NCI-H1694 treated with DMSO at 0.1 percent for 48 hours (cell line): ENCODE data around the gene STX1A.
"Not testable (repeated sequence)": the region's sequence is repeated elsewhere in the genome, so short reads cannot be mapped to it uniquely, and the experiment has no call there.

Source experiments
- DNase-seq: peaks from one replicate; lab custom pipeline; 2025; lab: John Stamatoyannopoulos, UW

STX1A gene

GRCh38 chr7:73683056-73683787, 36.2 kb downstream of the STX1A start, which contains the start of the genes BUD23 and DNAJC30:
BUD23 (plus strand) TSS chr7:73683597; CDS start chr7:73683626, 29 bp downstream.
DNAJC30 (minus strand) TSS chr7:73683453; CDS start chr7:73683423, 30 bp downstream.
- peak; percentile 89 for DNase-seq

DNA sequence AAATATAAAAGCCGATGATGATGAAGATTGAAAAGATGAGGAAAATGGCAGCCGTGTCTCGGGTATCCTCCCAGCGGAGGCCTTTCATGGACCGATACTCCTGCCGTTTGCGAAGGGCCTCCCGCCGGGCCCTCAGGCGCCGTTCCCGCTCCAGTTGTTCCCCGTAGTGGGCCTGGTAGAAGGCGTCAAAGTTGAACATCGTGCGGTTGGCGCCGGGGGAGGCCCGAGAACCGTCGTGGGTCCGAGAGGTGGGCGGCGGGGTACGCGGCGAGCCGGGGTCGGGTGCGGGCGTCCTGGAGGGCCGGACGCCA, 36.8 kb downstream of the STX1A start:
- no peak for DNase-seq

DNA sequence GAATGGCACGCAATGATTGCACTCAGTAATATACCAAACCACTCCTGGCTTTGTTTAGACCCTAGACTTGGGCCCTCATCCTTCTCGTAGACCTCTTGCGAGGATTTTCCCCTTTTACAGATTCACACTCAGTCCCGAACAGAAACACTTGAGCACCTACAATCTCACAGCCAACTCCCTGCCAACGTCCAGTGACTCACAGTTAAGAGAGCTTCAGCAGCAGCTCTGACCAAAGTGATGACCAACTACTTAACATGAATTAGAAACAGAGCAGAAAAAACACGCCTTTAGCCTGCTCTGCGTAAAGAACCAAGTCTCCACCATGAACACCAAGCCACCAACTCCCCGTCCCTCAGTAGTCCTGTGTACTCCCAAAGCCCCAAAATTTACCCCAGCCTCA, 38.4 kb downstream of the STX1A start:
- no peak for DNase-seq

- no peak for DNase-seq
Measured at GRCh38 chr7:73680501-73680900, 39.0 kb downstream of the STX1A start.

DNA sequence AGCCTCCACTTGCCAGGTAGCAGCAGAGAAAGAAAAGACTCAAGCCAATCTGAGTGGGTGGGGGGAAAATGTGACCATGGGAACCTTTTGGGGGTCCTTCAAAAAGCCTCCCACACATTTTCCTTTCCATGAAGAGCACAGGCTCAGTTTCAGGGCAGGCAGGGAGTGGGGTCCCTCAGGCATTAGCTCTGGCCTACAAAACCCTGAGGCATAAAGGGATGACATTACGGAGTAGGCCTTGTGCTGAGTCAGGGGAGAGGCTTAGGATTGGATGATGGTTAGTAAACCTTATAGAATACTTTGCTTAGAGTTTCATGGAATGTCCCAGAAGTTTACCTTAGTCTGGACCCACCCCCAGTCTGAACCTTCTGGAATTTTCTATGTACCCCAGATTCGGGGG, 39.8 kb downstream of the STX1A start:
- no peak for DNase-seq

- DNase-seq = no peak
Measured at GRCh38 chr7:73678862-73679261, 40.6 kb downstream of the STX1A start.

DNA sequence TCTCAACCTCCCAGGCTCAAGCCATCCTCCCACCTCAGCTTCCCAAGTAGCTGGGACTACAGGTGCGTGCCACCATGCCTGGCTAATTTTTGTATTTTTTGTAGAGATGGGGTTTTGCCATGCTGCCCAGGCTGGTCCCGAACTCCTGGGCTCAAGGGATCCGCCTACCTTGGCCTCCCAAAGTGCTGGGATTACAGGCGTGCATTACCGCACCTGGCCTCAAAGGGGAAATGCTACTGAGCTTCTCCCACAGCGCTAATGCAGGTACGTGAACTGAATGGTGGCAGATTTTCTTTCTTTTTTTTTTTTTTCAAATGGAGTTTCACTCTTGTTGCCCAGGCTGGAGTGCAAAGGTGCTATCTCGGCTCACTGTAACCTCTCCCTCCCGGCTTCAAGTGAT, 43.4 kb downstream of the STX1A start:
- DNase-seq = not testable (repeated sequence)

- no peak for DNase-seq
Measured at GRCh38 chr7:73674468-73675124, 44.9 kb downstream of the STX1A start.

DNA sequence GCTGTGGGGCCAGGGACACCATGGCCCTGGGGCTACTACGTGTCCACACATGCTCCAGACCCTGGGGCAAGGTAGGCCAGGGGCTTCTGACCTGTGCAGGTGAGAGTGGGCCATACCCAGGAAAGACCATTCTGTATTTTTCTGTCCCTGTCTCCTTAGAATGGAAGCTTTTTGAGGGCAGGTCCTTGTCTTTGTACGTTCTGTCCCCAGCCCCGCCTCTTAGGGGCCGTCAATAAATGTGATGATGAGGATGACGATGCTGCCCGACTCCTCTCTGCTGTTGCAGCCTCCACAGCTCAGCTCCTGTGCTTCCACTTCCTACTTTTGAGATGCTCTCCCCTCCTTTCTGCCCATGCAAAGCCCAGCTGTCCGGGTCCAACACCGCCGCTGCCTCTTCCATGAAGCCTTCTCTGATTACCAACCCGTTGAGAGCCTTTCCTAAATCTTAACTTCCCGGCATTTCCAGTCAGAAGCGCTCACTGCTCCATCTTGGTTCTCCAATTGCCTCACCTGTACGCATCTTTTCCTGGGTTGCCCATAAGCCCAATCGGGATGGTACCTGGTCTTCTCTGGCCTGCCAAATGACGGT, 47.5 kb downstream of the STX1A start:
- no peak for DNase-seq

DNA sequence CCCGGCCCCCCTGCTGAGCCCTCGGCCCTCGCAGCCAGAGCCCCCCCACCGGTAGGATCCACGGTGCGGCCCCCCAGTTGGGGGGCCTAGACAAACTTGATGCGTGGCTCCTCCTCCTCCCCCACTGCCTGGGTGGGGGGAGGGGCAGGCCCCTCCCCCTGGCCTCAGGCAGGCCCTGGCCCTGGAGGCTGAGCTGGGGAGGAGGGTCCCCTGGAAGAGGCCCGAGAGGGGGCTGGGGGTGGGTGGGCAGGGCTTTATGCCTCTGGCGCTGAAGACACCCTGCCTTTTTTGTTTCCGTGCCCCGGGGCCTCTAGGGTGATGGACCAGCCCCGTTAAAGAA, 48.2 kb downstream of the STX1A start:
- DNase-seq = no peak

DNA sequence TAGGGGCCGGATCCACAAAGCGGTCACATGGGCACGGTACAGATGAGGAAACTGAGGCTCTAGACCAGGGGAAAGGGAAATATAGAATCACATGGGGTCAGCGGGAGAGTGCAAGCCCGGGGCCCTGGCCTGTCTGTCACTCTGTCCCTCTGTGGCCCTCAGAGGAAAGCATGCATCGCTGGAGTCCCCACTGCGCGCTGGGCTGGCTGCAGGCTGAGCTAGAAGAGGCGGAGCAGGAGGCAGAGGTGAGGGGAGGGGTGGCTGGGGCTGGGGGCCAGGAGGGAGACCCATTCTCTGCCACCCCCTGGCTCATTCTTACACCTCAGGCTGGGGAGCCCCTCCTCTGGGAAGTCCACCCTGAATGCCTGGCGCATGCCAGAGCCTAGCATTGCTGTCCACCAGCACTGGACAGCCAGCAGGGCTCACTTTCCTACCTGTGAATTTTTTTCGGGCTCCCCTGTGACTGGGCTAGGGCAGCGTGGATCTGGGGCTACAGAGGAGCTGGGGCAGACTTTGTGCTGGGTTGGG, 49.5 kb downstream of the STX1A start:
- no peak for DNase-seq

- DNase-seq = no peak
Measured at GRCh38 chr7:73669288-73669701, 50.2 kb downstream of the STX1A start.

DNA sequence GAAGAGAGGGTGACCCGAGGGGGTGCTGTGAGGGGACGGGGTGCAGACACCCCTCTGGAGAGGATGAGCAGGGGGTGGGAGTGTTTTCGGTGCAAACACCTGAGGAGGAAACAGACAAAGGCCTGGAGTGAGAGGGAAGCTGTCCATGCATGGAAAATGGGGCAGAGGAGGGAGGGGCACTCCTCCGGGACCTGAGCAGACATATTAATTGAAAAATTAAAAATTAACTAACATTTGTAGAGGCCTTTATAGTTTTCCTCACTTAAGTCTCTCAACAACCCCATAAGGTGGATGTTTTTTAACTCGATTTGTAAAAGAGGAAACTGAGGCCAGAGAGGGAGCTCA, 50.6 kb downstream of the STX1A start:
- DNase-seq = peak; percentile 42

DNA sequence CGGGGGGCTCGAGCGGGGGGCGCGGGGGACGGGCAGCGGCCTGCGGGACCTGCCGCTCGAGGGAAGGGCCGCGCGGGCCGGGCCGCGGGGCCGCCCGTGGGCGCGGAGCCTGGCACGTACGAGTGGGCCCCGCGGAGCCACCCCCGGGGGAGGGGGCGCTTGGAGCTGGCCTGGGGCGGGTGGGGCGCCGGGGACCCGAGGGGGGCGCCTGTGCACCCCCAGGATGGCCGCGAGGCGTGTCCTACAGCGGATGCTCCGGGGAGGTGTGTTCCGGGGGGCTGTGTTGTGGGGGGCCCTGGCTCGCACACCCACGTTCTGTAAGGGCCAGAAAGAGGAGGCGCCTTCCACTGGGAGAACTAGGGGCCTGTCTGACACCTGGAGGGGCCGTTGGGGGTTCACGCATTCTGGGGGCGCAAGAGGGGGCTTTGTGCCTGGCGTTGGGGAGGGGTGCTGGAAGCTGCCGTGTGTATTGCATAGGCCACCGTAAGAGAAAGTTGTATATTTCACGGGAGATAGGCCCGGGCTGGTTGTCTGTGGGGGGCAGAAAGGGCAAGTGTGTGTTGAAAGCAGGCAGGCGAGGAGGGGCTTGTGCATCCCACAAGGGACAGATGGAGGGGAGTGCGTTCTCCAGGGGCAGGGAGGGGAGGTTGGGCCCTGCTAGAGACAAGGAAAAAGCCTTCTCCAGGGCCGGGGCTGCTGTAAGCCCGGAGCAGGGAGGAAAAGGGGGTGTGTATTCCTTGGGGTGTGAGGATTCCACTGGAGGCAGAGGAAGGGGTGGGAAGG, 51.2 kb downstream of the STX1A start:
- peak; percentile 75 for DNase-seq

GRCh38 chr7:73667344-73668102, 51.9 kb downstream of the STX1A start, which contains the start of gene VPS37D:
VPS37D (plus strand) TSS chr7:73667831; CDS start chr7:73667959, 128 bp downstream.
- peak; percentile 64 for DNase-seq

GRCh38 chr7:73663033-73663432, 56.4 kb downstream of the STX1A start:
- no peak for DNase-seq

DNA sequence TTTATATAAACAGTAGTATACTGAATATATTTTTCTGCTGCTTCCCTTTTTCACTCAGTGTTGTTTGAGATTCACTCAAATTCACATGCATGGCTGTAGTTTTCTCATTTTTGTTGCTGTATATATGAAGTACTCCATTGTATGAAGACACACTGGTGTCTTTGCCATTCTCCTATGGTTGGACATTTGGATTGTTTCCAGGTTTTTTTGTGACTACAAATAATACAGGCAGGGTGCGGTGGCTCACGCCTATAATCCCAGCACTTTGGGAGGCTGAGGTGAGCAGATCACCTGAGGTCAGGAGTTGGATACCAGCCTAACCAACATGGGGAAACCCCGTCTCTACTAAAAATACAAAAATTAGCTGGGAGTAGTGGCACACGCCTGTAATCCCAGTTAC, 58.9 kb downstream of the STX1A start:
- not testable (repeated sequence) for DNase-seq

DNA sequence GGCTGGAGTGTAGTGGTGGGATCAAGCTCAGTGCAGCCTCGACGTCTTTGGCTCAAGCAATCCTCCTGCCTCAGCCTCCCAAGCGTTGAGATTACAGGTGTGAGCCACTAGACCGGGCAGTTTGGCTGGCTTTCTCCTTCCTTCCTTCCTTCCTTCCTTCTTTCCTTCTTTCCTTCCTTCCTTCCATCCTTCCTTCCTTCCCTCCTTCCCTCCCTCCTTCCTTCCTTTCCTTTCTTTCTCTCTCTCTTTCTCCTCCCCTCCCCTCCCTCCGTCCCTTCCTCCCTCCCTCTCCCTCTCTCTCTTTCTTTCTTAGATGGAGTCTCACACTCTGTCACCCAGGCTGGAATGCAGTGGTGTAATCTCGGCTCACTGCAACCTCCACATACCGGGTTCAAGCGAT, 59.5 kb downstream of the STX1A start:
- DNase-seq = no peak

GRCh38 chr7:73655309-73655708, 64.2 kb downstream of the STX1A start:
- not testable (repeated sequence) for DNase-seq

GRCh38 chr7:73652541-73652949, 66.9 kb downstream of the STX1A start:
- no peak for DNase-seq

- no peak for DNase-seq
Measured at GRCh38 chr7:73650524-73650923, 68.9 kb downstream of the STX1A start.

GRCh38 chr7:73649576-73649975, 69.9 kb downstream of the STX1A start:
- DNase-seq = no peak
